Vagina (tissue), 2 donors: ENCODE data around the gene GLMP. TPM values are rescaled to one million over a fixed set of nuclear protein-coding genes. Genes with fewer than 3 reads are reported as not detected.

Experiments
- DNase-seq, 2 donors: peaks; one replicate each; pipeline ENCODE4 v3.0.0-alpha.2; 2017; ENCODE audit errors: extremely low spot score in 2 of 2
- H3K27ac ChIP-seq: fragments of 200-600 bp; sonication (generic); one replicate; pipeline ENCODE4 v1.5.1; 2019
- H3K27me3 ChIP-seq: fragments of 200-600 bp; sonication (generic); one replicate; pipeline ENCODE4 v1.5.1; 2019
- H3K36me3 ChIP-seq, 2 donors: fragments of 200-600 bp; sonication (generic); one replicate each; pipeline ENCODE4 v1.5.1; 2017 to 2019
- H3K4me1 ChIP-seq: fragments of 200-600 bp; sonication (generic); one replicate; pipeline ENCODE4 v1.5.1; 2019
- H3K4me3 ChIP-seq, 2 donors: fragments of 200-600 bp; sonication (generic); 1 replicate in 1 of 2; 2 replicates in 1 of 2; pipeline ENCODE4 v1.5.1; 2016 to 2019
- H3K9me3 ChIP-seq: fragments of 200-600 bp; sonication (generic); one replicate; pipeline ENCODE4 v1.5.1; 2019
- CTCF ChIP-seq, 3 experiments: fragments of 450-650 bp in 2 of 3; fragments of 200-600 bp in 1 of 3; sonication (generic) in 1 of 3; IDR thresholded peaks; one replicate each; pipeline ENCODE4 v1.5.1; 2017 to 2019; ENCODE audit warnings: antibody characterized with exemption in 3 of 3, mild to moderate bottlenecking in 2 of 3, moderate library complexity in 2 of 3
- POLR2A ChIP-seq, 2 donors: fragments of 450-650 bp; IDR thresholded peaks; one replicate each; pipeline ENCODE4 v1.6.1; 2017; ENCODE audit warnings: antibody characterized with exemption in 2 of 2, mild to moderate bottlenecking in 2 of 2, moderate library complexity in 2 of 2
- POLR2AphosphoS5 ChIP-seq, 2 donors: sonication (generic); formaldehyde crosslinking; IDR thresholded peaks; one replicate each; pipeline ENCODE4 v1.9.0; 2017; ENCODE audit warnings: antibody characterized with exemption in 2 of 2, mild to moderate bottlenecking in 2 of 2, low read depth in 1 of 2; ENCODE audit not compliant: insufficient read depth in 1 of 2
- intact Hi-C: fragments of 100-400 bp; cut with DNase I; formaldehyde crosslinking; loops from one replicate; pipeline ENCODE4 v1.15.1; 2023
- total RNA-seq: library from RNA; depleted of rRNA; stranded (reverse); fragments of >200 nt; gene quantifications from one replicate; pipeline ENCODE4 v1.2.3, GENCODE V29; 2016

Gene GLMP
- total RNA-seq, 1 donor from 2014 or later: 36.1 TPM

GRCh38 chr1:156316909-156317308, 21.4 kb upstream of the GLMP start:
- Histone ChIP-seq H3K36me3 (peaks cover 5 to 99% of the 10 kb centered on the region in 2 donors), H3K9me3 (no peaks in the 10 kb centered on the region), H3K4me1 (no peaks in the 10 kb centered on the region), H3K27ac (no peak overlapping the region), H3K27me3 (no peaks in the 10 kb centered on the region), H3K4me3 (no peak overlapping the region)
- intact Hi-C loops: no loop called here
- TF ChIP-seq POLR2AphosphoS5 (IDR thresholded peaks at IDR 0.05; ENCODE audit: insufficient read depth in 1 of 2, low read depth in 1 of 2): no peak
- no peak for TF ChIP-seq POLR2A (IDR thresholded peaks at IDR 0.05)
- no peak for TF ChIP-seq CTCF (IDR thresholded peaks at IDR 0.05)
- no peak for DNase-seq

GRCh38 chr1:156310962-156311361, 15.5 kb upstream of the GLMP start:
- peaks cover 11 to 95% of the 10 kb centered on the region in 2 donors for H3K36me3 ChIP-seq
- H3K27me3 ChIP-seq: no peaks in the 10 kb centered on the region
- intact Hi-C loops: no loop called here
- no peaks in the 10 kb centered on the region for H3K4me1 ChIP-seq
- TF ChIP-seq POLR2A (IDR thresholded peaks at IDR 0.05) (no peak), CTCF (IDR thresholded peaks at IDR 0.05) (no peak)
- no peak for DNase-seq
- H3K9me3 ChIP-seq: no peaks in the 10 kb centered on the region
- H3K4me3 ChIP-seq: no peak overlapping the region
- no peak overlapping the region for H3K27ac ChIP-seq

DNA sequence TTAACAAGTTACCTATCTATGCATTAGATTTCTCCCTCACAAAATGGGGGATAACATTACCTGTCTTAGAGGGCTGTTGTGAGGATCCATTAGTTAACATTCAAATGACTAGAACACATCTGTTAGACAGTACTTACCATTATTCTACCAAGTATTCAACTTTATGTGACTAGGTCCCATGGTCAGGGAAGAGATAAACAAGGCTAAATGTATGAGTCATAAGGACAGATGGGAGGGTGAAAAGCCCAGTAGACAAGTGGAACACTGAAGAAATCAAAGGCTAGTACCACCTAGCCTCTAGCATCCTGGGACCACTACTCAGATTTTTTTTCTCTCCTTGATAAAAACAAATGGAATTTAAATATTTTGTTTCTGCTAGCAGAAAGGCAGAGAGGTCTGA, 12.6 kb upstream of the GLMP start:
- TF ChIP-seq POLR2AphosphoS5 (IDR thresholded peaks at IDR 0.05; ENCODE audit: insufficient read depth in 1 of 2, low read depth in 1 of 2) (no peak), POLR2A (IDR thresholded peaks at IDR 0.05) (no peak), CTCF (IDR thresholded peaks at IDR 0.05) (no peak)
- intact Hi-C loops: no loop called here
- no peaks in the 10 kb centered on the region for H3K27me3 ChIP-seq
- peaks cover 11 to 67% of the 10 kb centered on the region in 2 donors for H3K36me3 ChIP-seq
- no peak overlapping the region for H3K4me3 ChIP-seq
- DNase-seq: no peak
- no peaks in the 10 kb centered on the region for H3K9me3 ChIP-seq
- H3K27ac ChIP-seq: peak overlapping the region; percentile 24
- no peaks in the 10 kb centered on the region for H3K4me1 ChIP-seq

- peaks cover 2 to 38% of the 10 kb centered on the region in 2 donors for H3K36me3 ChIP-seq
- H3K27me3 ChIP-seq: no peaks in the 10 kb centered on the region
- intact Hi-C loops: no loop called here
- no peaks in the 10 kb centered on the region for H3K4me1 ChIP-seq
- no peak overlapping the region for H3K27ac ChIP-seq
- DNase-seq: no peak
- TF ChIP-seq CTCF (IDR thresholded peaks at IDR 0.05): no peak
- TF ChIP-seq POLR2AphosphoS5 (IDR thresholded peaks at IDR 0.05; ENCODE audit: insufficient read depth in 1 of 2, low read depth in 1 of 2): no peak
- TF ChIP-seq POLR2A (IDR thresholded peaks at IDR 0.05): no peak
- no peak overlapping the region for H3K4me3 ChIP-seq
- H3K9me3 ChIP-seq: no peaks in the 10 kb centered on the region
These were observed 9.7 kb upstream of the GLMP start for GRCh38 chr1:156305215-156305614.

- intact Hi-C loops: no loop called here
- no peak for DNase-seq
- no peak overlapping the region for H3K27ac ChIP-seq
- H3K9me3 ChIP-seq: no peaks in the 10 kb centered on the region
- H3K27me3 ChIP-seq: no peaks in the 10 kb centered on the region
- no peak overlapping the region for H3K4me3 ChIP-seq
- H3K36me3 ChIP-seq: peaks cover 0 to 18% of the 10 kb centered on the region in 2 donors
- no peaks in the 10 kb centered on the region for H3K4me1 ChIP-seq
- TF ChIP-seq POLR2AphosphoS5 (IDR thresholded peaks at IDR 0.05; ENCODE audit: insufficient read depth in 1 of 2, low read depth in 1 of 2): no peak
- TF ChIP-seq CTCF (IDR thresholded peaks at IDR 0.05): no peak
- no peak for TF ChIP-seq POLR2A (IDR thresholded peaks at IDR 0.05)
These were observed 7.8 kb upstream of the GLMP start for GRCh38 chr1:156303241-156303640.
